OCI-LY7 (cell line): ENCODE measurements around the gene JAK1. TPM values are rescaled to one million over a fixed set of nuclear protein-coding genes. Genes with fewer than 3 reads are reported as not detected.

ENCODE experiments used
- BruUV-seq: library from RNA; stranded (reverse); fragments of 400-500 nt; replicated peaks from 2 replicates; lab custom pipeline; 2021; lab: Mats Ljungman, UMichigan
- CTCF ChIA-PET: fragments of 300-600 bp; sonication (Branson Sonifier 250); formaldehyde crosslinking; loops from one replicate; lab custom pipeline; 2022; ENCODE audit warnings: antibody characterized with exemption; ENCODE audit not compliant: unreplicated experiment; lab: Charles Lee
- POLR2A ChIA-PET: fragments of 300-600 bp; sonication (Branson Sonifier 250); formaldehyde crosslinking; loops from one replicate; lab custom pipeline; 2022; ENCODE audit warnings: antibody characterized with exemption; lab: Charles Lee
- DNase-seq: peaks from one replicate; pipeline ENCODE4 v3.0.0-alpha.2; 2015; ENCODE audit warnings: low spot score
- H2AFZ ChIP-seq: fragments of 200-600 bp; sonication (generic), shearing (Covaris generic); 2 replicates; pipeline ENCODE4 v1.6.1; 2014; ENCODE audit warnings: mild to moderate bottlenecking, antibody characterized with exemption, low read length, moderate library complexity
- H3K27ac ChIP-seq: fragments of 200-600 bp; sonication (generic); 2 replicates; pipeline ENCODE4 v1.5.1; 2014; ENCODE audit warnings: mixed run types, low read depth, mild to moderate bottlenecking, moderate library complexity, low read length, inconsistent platforms; ENCODE audit not compliant: poor library complexity, severe bottlenecking
- H3K36me3 ChIP-seq: fragments of 200-600 bp; sonication (generic); 2 replicates; pipeline ENCODE4 v1.6.1; 2014; ENCODE audit warnings: mild to moderate bottlenecking, antibody characterized with exemption, low read length, moderate library complexity, mixed read lengths; ENCODE audit not compliant: insufficient read depth
- H3K4me1 ChIP-seq: fragments of 200-600 bp; sonication (generic); 2 replicates; pipeline ENCODE4 v1.5.1; 2014; ENCODE audit warnings: mild to moderate bottlenecking, low read length; ENCODE audit not compliant: insufficient read depth, poor library complexity, severe bottlenecking
- H3K4me2 ChIP-seq: fragments of 200-600 bp; sonication (generic); 2 replicates; pipeline ENCODE4 v1.6.1; 2014; ENCODE audit warnings: mild to moderate bottlenecking, low read length
- H3K4me3 ChIP-seq: fragments of 200-600 bp; sonication (generic); 2 replicates; pipeline ENCODE4 v1.5.1; 2014; ENCODE audit warnings: mild to moderate bottlenecking, low read depth, low read length; ENCODE audit not compliant: poor library complexity, severe bottlenecking
- H3K79me2 ChIP-seq: fragments of 200-600 bp; sonication (generic); 2 replicates; pipeline ENCODE4 v1.6.1; 2016; ENCODE audit warnings: low read depth, mild to moderate bottlenecking, low read length, moderate library complexity, mixed read lengths; ENCODE audit not compliant: insufficient read depth
- H3K9me2 ChIP-seq: fragments of 200-600 bp; sonication (generic); 2 replicates; pipeline ENCODE4 v1.6.1; 2016; ENCODE audit warnings: mild to moderate bottlenecking, low read length, mixed read lengths; ENCODE audit not compliant: insufficient read depth
- H3K9me3 ChIP-seq: fragments of 200-600 bp; sonication (generic); 2 replicates; pipeline ENCODE4 v1.6.1; 2014; ENCODE audit warnings: mild to moderate bottlenecking, mixed run types, low read length, mixed read lengths
- H4K20me1 ChIP-seq: fragments of 200-600 bp; sonication (generic); 2 replicates; pipeline ENCODE4 v1.6.1; 2014; ENCODE audit warnings: mild to moderate bottlenecking, antibody characterized with exemption, low read length, moderate library complexity, mixed read lengths; ENCODE audit not compliant: insufficient read depth
- EZH2phosphoT487 ChIP-seq: fragments of 200-600 bp; sonication (generic); IDR thresholded peaks from 2 replicates; pipeline ENCODE4 v1.6.1; 2018; ENCODE audit warnings: low read depth, borderline replicate concordance, mild to moderate bottlenecking, mixed run types, antibody characterized with exemption, low read length, moderate library complexity, mixed read lengths
- intact Hi-C: fragments of 100-400 bp; cut with micrococcal nuclease; formaldehyde crosslinking; loops from one replicate; pipeline ENCODE4 v1.10.0; 2022; ENCODE audit not compliant: unreplicated experiment
- total RNA-seq, 2 experiments: library from RNA; depleted of rRNA in 1 of 2; stranded (reverse); fragments of >200 nt in 1 of 2; shearing (Covaris generic) in 1 of 2; gene quantifications; 2 replicates each; pipeline ENCODE4 v1.2.3, GENCODE V29; 2014 to 2022
- TF ChIP-seq, protein P1 (sequence below): fragments of 200-600 bp; sonication (generic); conservative IDR thresholded peaks from 2 replicates; pipeline ENCODE4 v1.5.1; 2014; ENCODE audit warnings: mild to moderate bottlenecking, antibody characterized with exemption, low read length, moderate library complexity, mixed read lengths

The JAK1 gene
- total RNA-seq, 2 experiments from 2014 or later, result 72.6 to 86.8 TPM

DNA sequence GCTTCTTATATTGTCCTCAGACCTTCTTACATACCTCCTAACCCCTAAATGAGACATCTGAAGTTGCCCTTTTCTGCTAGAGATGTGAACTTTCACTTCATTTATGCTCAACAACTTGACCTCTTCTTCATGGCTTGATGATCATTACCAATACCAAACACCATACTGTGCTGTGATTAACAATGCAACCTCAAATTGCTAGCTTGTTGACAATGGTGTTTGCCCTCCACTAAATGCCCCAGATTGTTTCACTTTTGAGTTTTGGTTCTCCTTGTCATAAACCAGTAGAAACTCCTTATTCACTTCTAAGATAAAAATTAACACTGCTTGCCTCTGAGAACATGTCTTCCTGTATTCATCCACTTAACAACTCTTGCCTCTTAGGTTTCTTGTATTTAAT lies 5.6 kb downstream of the JAK1 start:
- peak overlapping the region; percentile 69 for H3K27ac ChIP-seq
- H3K9me3 ChIP-seq, result no peaks in the 10 kb centered on the region
- no peaks in the 10 kb centered on the region for H3K9me2 ChIP-seq
- DNase-seq, result peak; percentile 25
- POLR2A ChIA-PET, result interaction anchor here (0.8 to 4.2 kb wide), 9 partner anchors 8 to 96 kb away, joined by 3 to 21 read pairs (median 3); no protein-coding TSS in a partner anchor
- no peak for TF ChIP-seq EZH2phosphoT487
- TF ChIP-seq, protein P1, sequence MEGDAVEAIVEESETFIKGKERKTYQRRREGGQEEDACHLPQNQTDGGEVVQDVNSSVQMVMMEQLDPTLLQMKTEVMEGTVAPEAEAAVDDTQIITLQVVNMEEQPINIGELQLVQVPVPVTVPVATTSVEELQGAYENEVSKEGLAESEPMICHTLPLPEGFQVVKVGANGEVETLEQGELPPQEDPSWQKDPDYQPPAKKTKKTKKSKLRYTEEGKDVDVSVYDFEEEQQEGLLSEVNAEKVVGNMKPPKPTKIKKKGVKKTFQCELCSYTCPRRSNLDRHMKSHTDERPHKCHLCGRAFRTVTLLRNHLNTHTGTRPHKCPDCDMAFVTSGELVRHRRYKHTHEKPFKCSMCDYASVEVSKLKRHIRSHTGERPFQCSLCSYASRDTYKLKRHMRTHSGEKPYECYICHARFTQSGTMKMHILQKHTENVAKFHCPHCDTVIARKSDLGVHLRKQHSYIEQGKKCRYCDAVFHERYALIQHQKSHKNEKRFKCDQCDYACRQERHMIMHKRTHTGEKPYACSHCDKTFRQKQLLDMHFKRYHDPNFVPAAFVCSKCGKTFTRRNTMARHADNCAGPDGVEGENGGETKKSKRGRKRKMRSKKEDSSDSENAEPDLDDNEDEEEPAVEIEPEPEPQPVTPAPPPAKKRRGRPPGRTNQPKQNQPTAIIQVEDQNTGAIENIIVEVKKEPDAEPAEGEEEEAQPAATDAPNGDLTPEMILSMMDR, result no peak
- peaks cover 91% of the 10 kb centered on the region for H3K79me2 ChIP-seq
- no peaks in the 10 kb centered on the region for H3K36me3 ChIP-seq
- H2AFZ ChIP-seq, result no peak overlapping the region
- peak overlapping the region; percentile 80 for H3K4me2 ChIP-seq
- peaks cover 92% of the 10 kb centered on the region for H3K4me1 ChIP-seq
- peak overlapping the region; percentile 38 for H3K4me3 ChIP-seq
- BruUV-seq, result no TSS peak
- CTCF ChIA-PET, result interaction anchor here (1.2 kb wide), 1 partner anchor 96 kb away, joined by 3 read pairs; no protein-coding TSS in a partner anchor
- intact Hi-C loops, result loop anchor here (5.0 to 10.0 kb wide), 3 partner anchors 107 to 324 kb away; no protein-coding TSS in a partner anchor
- peaks cover 51% of the 10 kb centered on the region for H4K20me1 ChIP-seq

DNA sequence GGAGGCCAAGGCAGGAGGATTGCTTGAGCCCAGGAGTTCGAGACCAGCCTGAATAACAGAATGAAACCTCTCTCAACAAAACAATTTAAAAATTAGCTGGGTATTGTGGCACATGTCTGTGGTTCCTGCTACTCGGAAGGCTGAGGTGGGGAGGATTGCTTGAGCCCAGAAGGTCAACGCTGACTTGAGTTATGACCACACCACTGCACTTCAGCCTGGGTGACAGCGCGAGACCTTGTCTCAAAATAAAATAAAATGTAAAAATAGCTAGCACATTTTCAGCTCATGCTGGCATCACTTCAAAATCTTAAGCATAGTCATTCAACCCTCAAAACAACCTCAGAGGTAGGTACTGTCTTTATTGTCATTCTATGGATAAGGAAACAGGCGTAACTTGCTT lies 6.4 kb downstream of the JAK1 start:
- TF ChIP-seq, protein P1, result no peak
- no peak for TF ChIP-seq EZH2phosphoT487
- Histone ChIP-seq H2AFZ (no peak overlapping the region), H3K4me3 (peak overlapping the region; percentile 38), H3K4me1 (peaks cover 99% of the 10 kb centered on the region), H3K9me3 (no peaks in the 10 kb centered on the region), H3K27ac (peak overlapping the region; percentile 69), H3K4me2 (peak overlapping the region; percentile 80), H3K36me3 (no peaks in the 10 kb centered on the region), H4K20me1 (peaks cover 51% of the 10 kb centered on the region), H3K9me2 (no peaks in the 10 kb centered on the region), H3K79me2 (peaks cover 91% of the 10 kb centered on the region)
- ChIA-PET CTCF (interaction anchor here (1.2 kb wide), 1 partner anchor 95 kb away, joined by 3 read pairs; no protein-coding TSS in a partner anchor), POLR2A (interaction anchor here (0.8 to 4.2 kb wide), 5 partner anchors 8 to 95 kb away, joined by 3 to 21 read pairs (median 3); no protein-coding TSS in a partner anchor)
- intact Hi-C loops, result loop anchor here (5.0 to 10.0 kb wide), 3 partner anchors 107 to 325 kb away; no protein-coding TSS in a partner anchor
- BruUV-seq, result no TSS peak
- no peak for DNase-seq
